Astrocyte of the spinal cord (primary cell): ENCODE results near the gene SETBP1.

Experiments
- DNase-seq: peaks from one replicate; pipeline ENCODE4 v3.0.0; 2011; ENCODE audit warnings: low read depth, low spot score
- H3K4me3 ChIP-seq: 2 replicates; pipeline ENCODE4 v1.5.1; 2011; ENCODE audit warnings: low read depth, mild to moderate bottlenecking, low read length, moderate library complexity
- CTCF ChIP-seq: IDR thresholded peaks from 2 replicates; pipeline ENCODE4 v1.5.1; 2012; ENCODE audit warnings: low read depth, mild to moderate bottlenecking, low read length, inconsistent platforms
- in situ Hi-C: cut with HindIII; loops from 2 replicates; pipeline ENCODE4 v1.10.0; 2017; ENCODE audit warnings: low sequenced_read_pairs

The SETBP1 gene

DNA sequence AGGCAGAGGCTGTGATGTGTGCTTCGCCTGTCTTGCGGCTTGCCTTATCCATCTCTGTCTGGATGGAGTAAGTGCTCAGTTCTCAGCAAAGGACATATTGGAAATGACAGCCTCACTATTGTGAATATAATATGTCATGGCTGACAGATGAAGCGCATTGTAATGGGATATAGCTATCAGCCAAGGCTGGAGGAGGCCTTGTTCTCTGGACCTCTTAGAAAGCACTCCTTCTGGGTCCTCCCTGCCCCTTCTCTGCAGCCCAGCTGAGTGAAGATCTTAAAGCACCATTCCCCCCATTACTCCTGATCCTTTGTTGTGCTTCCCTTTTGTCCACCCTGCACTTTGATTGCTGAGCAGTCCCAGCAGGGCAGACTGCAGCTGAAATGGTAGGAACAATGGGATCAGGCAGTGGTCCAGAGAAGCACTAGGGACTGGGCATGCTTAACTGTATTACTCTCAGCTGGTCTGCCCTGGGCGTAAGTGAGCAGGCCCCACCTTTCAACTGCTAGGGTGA is 265.3 kb downstream of the SETBP1 start:
- in situ Hi-C loops: no loop called here

DNA sequence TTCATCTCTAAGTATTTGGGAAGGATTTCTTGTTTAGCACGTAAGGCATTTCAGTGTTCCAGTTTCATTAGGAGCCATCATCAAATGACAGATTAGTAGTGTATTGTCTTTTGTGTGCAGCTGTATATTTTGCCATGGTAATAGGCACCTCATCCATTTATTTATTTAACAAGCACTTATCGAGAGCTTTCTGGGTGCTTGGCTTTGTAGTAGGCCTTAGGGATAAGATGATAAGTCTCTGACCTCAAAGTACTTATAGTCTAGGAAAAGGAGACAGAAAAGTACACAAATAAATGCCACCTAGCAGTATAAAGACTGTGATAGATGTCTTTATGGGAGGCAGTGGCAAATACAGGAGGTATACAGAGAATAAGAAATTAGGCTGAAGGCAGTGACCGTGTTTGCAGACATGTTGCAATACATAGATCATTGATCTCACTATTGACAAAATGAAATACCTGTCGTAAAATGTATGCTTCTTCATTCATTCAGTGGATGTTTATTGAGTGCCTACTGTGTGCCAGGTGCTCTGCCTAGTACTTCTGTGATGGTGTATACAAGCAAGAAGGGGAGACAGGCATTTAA is 265.9 kb downstream of the SETBP1 start:
- TF ChIP-seq CTCF: no peak
- H3K4me3 ChIP-seq: no peak overlapping the region
- in situ Hi-C loops: no loop called here
- DNase-seq: no peak

More for the DNA sequence above, 265.3 kb downstream of the SETBP1 start:
- no peak for TF ChIP-seq CTCF
- no peak for DNase-seq
- no peak overlapping the region for H3K4me3 ChIP-seq

GRCh38 chr18:44949967-44950366 is 269.3 kb downstream of the SETBP1 start:
- no peak for TF ChIP-seq CTCF
- in situ Hi-C loops: no loop called here
- no peak for DNase-seq

GRCh38 chr18:44950685-44951195 is 270.1 kb downstream of the SETBP1 start:
- H3K4me3 ChIP-seq: no peak overlapping the region
- in situ Hi-C loops: no loop called here
- TF ChIP-seq CTCF: no peak
- no peak for DNase-seq

More at GRCh38 chr18:44949967-44950366, 269.3 kb downstream of the SETBP1 start:
- no peak overlapping the region for H3K4me3 ChIP-seq

- no peak for TF ChIP-seq CTCF
- no peak for DNase-seq
- in situ Hi-C loops: no loop called here
- no peak overlapping the region for H3K4me3 ChIP-seq
Measured at GRCh38 chr18:44951748-44952147, 271.1 kb downstream of the SETBP1 start.

DNA sequence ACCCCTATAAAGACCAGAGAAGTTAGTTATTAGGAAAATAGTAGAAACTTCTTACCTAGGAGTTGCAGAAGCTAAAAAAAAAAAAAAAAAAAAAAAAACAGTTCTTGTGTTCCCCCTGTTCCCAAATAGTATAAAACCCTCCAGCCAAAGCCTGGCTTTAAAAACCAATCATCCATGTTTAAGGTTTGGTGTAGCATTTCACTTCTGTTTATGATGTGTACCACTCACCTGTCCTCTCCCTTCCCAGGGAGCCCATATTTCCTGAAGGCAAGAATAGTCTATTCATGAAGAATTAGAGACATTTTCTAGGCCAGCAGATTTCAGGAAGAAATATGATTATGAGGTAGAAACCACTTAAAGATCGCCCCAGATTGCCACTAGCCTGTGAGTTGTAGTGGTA is 273.6 kb downstream of the SETBP1 start:
- in situ Hi-C loops: no loop called here
- no peak for DNase-seq
- TF ChIP-seq CTCF: no peak
- H3K4me3 ChIP-seq: no peak overlapping the region

DNA sequence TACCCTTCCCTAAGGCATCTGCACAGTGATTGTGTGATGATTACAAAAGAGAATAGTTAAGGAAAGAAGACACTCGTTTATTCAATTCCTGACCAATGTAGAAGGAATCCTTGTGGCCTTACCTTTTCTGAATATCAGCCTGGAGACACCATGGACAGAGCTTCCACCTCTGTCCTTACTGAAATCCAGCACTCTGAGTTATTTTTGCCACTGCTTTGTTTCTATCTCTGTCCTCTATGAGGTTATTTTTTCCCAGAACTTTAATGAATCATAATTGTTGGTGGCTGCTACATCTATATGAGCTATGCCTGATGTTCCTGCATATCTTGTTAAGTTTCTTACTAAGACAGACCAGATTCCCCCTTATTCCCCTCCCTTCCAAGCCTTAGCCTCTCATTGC is 275.1 kb downstream of the SETBP1 start:
- TF ChIP-seq CTCF: no peak
- in situ Hi-C loops: no loop called here
- DNase-seq: no peak
- no peak overlapping the region for H3K4me3 ChIP-seq
